Stomach (tissue), 9 donors: ENCODE measurements around the gene CEP85. TPM values are rescaled to one million over a fixed set of nuclear protein-coding genes. Genes with fewer than 3 reads are reported as not detected.

Experiments used
- DNase-seq, 2 donors: peaks; one replicate each; pipeline versions ENCODE4 v3.0.0 to v3.0.0-alpha.2; 2013 to 2019
- H3K27ac ChIP-seq, 5 donors: fragments of 200-600 bp in 4 of 5; sonication (generic) in 4 of 5; one replicate each; pipeline ENCODE4 v1.5.1; 2013 to 2019; ENCODE audit warnings: mild to moderate bottlenecking in 1 of 5, moderate library complexity in 1 of 5
- H3K27me3 ChIP-seq, 3 donors: fragments of 200-600 bp; sonication (generic); one replicate each; pipeline ENCODE4 v1.5.1; 2017 to 2019; ENCODE audit warnings: mixed run types in 1 of 3
- H3K36me3 ChIP-seq, 4 donors: fragments of 200-600 bp; sonication (generic); 1 replicate in 3 of 4; 2 replicates in 1 of 4; pipeline ENCODE4 v1.5.1; 2016 to 2019
- H3K4me1 ChIP-seq, 4 donors: fragments of 200-600 bp; sonication (generic); one replicate each; pipeline ENCODE4 v1.5.1; 2016 to 2019
- H3K4me3 ChIP-seq, 4 donors: fragments of 200-600 bp; sonication (generic) in 3 of 4; one replicate each; pipeline ENCODE4 v1.5.1; 2016 to 2019; ENCODE audit warnings: mild to moderate bottlenecking in 1 of 4
- H3K9me3 ChIP-seq, 4 donors: fragments of 200-600 bp; sonication (generic); one replicate each; pipeline ENCODE4 v1.5.1; 2016 to 2019
- EP300 ChIP-seq: sonication (generic); formaldehyde crosslinking; IDR thresholded peaks from one replicate; pipeline ENCODE4 v1.6.1; 2017; ENCODE audit warnings: antibody characterized with exemption
- POLR2A ChIP-seq, 4 donors: fragments of 450-650 bp; IDR thresholded peaks; one replicate each; pipeline ENCODE4 v1.6.1; 2016; ENCODE audit warnings: antibody characterized with exemption in 4 of 4, control low read depth in 2 of 4, mild to moderate bottlenecking in 1 of 4, moderate library complexity in 1 of 4
- POLR2AphosphoS5 ChIP-seq, 3 donors: sonication (generic); formaldehyde crosslinking; IDR thresholded peaks; one replicate each; pipeline ENCODE4 v1.6.1; 2016; ENCODE audit warnings: antibody characterized with exemption in 3 of 3
- WGBS, 5 donors: extraction: QIAGEN DNeasy Blood & Tissue Kit in 3 of 5; methylation state at CpG; one replicate each; pipeline versions ENCODE4 v1.1.5 to v1.1.7; 2013 to 2018; 5-methylcytosine and 5-hydroxymethylcytosine counted together
- intact Hi-C: fragments of 100-400 bp; cut with DNase I; formaldehyde crosslinking; loops from one replicate; pipeline ENCODE4 v1.15.1; 2023; ENCODE audit warnings: low total_unique reads
- polyA plus RNA-seq, 3 donors: library from polyadenylated mRNA; stranded (reverse); fragments of 200-250 nt; gene quantifications; one replicate each; pipeline ENCODE4 v1.2.3, GENCODE V29; 2013
- total RNA-seq, 5 donors: library from RNA; depleted of rRNA; stranded (reverse); fragments of >200 nt; gene quantifications; one replicate each; pipeline versions ENCODE4 v1.1.0 to v1.2.3, GENCODE V29; 2014 to 2016
- TF ChIP-seq, protein P1 (sequence below), 7 experiments: fragments of 450-650 bp in 4 of 7; fragments of 200-600 bp in 3 of 7; sonication (generic) in 3 of 7; IDR thresholded peaks; one replicate each; pipeline ENCODE4 v1.5.1; 2016 to 2019; ENCODE audit warnings: antibody characterized with exemption in 7 of 7, control low read depth in 2 of 7, mild to moderate bottlenecking in 1 of 7
- donor health status: healthy with polysubstance abuse.
- donor health status: Bipolar disorder and iron deficiency.
- donor health status: healthy.

CEP85 gene
- total and polyA plus RNA-seq, 8 donors: 0.58 to 21.0 (median 5.9) TPM

DNA sequence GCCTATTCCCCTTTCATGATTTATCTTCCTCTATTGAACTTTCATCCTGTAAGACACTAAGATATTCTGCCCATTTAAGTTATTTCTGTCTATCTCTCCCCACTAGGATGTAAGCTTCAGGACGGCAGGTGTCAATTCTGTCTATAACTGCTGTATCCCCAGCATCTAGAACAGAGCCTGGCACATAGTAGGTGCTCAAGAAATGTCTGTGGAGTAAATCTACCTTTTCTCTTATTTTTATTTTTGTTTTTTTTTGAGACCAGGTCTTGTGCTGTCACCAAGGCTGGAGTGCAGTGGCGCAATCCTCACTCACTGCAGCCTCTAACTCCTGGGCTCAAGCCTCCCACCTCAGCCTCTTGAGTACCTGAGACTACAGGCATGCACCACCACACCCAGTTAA lies 89.4 kb downstream of the CEP85 start:
- Histone ChIP-seq H3K4me1 (peaks cover 0 to 13% (median 10%) of the 10 kb centered on the region in 4 donors), H3K4me3 (no peak overlapping the region), H3K27me3 (peaks cover 0 to 18% (median 0%) of the 10 kb centered on the region in 3 donors), H3K27ac (no peak overlapping the region), H3K36me3 (no peaks in the 10 kb centered on the region), H3K9me3 (no peaks in the 10 kb centered on the region)
- intact Hi-C loops: loop anchor here (5.0 kb wide), 2 partner anchors 36 to 51 kb away; no protein-coding TSS in a partner anchor
- 92 to 97% (median 92%) methylated on average over 2 of the region's 2 CpGs for WGBS, 5 donors
- TF ChIP-seq, protein P1, sequence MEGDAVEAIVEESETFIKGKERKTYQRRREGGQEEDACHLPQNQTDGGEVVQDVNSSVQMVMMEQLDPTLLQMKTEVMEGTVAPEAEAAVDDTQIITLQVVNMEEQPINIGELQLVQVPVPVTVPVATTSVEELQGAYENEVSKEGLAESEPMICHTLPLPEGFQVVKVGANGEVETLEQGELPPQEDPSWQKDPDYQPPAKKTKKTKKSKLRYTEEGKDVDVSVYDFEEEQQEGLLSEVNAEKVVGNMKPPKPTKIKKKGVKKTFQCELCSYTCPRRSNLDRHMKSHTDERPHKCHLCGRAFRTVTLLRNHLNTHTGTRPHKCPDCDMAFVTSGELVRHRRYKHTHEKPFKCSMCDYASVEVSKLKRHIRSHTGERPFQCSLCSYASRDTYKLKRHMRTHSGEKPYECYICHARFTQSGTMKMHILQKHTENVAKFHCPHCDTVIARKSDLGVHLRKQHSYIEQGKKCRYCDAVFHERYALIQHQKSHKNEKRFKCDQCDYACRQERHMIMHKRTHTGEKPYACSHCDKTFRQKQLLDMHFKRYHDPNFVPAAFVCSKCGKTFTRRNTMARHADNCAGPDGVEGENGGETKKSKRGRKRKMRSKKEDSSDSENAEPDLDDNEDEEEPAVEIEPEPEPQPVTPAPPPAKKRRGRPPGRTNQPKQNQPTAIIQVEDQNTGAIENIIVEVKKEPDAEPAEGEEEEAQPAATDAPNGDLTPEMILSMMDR (IDR thresholded peaks at IDR 0.05): no peak
- TF ChIP-seq POLR2A (IDR thresholded peaks at IDR 0.05): no peak
- TF ChIP-seq EP300: no peak
- TF ChIP-seq POLR2AphosphoS5 (IDR thresholded peaks at IDR 0.05): no peak
- DNase-seq: no peak

DNA sequence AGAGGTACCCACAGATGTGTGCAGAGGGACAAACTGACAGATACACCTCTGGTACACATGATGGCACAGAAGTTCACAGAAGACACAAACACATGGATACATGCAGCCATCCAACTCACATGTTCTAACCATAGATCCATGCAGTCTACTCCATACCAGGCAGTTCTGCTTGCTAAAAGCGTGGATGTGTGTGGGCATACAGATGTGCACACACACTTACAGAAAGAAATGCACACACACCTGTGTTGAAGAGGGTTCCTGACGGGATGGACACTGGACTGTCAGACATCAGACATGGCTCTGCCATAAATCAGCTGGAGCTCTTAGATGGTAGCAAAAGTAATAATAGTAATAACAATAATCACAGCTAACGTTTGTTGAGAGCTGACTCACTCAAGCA lies 90.5 kb downstream of the CEP85 start:
- Histone ChIP-seq H3K4me1 (peaks cover 0 to 13% (median 10%) of the 10 kb centered on the region in 4 donors), H3K36me3 (no peaks in the 10 kb centered on the region), H3K27me3 (peaks cover 0 to 21% (median 0%) of the 10 kb centered on the region in 3 donors), H3K9me3 (no peaks in the 10 kb centered on the region), H3K4me3 (no peak overlapping the region), H3K27ac (no peak overlapping the region)
- WGBS, 5 donors: 73 to 82% (median 78%) methylated on average over 3 of the region's 3 CpGs
- DNase-seq: no peak
- TF ChIP-seq, protein P1 (IDR thresholded peaks at IDR 0.05): no peak
- no peak for TF ChIP-seq POLR2AphosphoS5 (IDR thresholded peaks at IDR 0.05)
- no peak for TF ChIP-seq POLR2A (IDR thresholded peaks at IDR 0.05)
- TF ChIP-seq EP300: no peak
- intact Hi-C loops: loop anchor here (5.0 kb wide), 2 partner anchors 37 to 52 kb away; no protein-coding TSS in a partner anchor

DNA sequence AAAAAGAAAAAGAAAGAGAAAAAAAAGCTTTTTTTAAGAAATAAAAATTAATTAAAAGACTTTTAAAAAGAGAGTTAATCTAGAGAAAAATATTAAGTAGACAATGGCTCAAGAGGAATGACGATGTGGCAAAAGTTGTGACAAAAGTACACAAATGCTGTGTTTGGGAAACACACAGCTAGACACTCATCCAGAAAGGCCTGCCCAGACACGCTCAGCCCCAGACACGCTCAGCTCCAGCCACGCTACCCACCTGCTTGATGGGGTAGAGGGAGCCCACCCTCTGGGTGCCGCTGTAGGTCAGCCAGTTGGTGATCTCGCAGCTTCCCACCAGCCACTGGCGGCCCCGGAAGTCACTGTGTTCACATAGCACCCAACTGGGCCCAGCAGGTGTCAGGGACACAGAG lies 94.0 kb downstream of the CEP85 start:
- Histone ChIP-seq H3K9me3 (no peaks in the 10 kb centered on the region), H3K27ac (no peak overlapping the region), H3K4me3 (no peak overlapping the region), H3K36me3 (no peaks in the 10 kb centered on the region), H3K4me1 (no peaks in the 10 kb centered on the region), H3K27me3 (peaks cover 0 to 28% (median 0%) of the 10 kb centered on the region in 3 donors)
- WGBS, 5 donors: 73 to 88% (median 83%) methylated on average over 8 of the region's 8 CpGs
- TF ChIP-seq POLR2AphosphoS5 (IDR thresholded peaks at IDR 0.05) (no peak), EP300 (no peak)
- TF ChIP-seq, protein P1 (IDR thresholded peaks at IDR 0.05): no peak
- intact Hi-C loops: no loop called here
- no peak for DNase-seq

Other genes with a start within 250 kb of the CEP85 start
- 10 to 100 TPM in 3 of 5 donors, 1 to 10 TPM in 1, under 1 TPM in 1; 0.58 to 25.5 (median 14.9) TPM for gene PAFAH2, start 236.1 kb upstream of the CEP85 start, total RNA-seq
- 10 to 100 TPM in 2 of 3 donors, 1 to 10 TPM in 1; 6.5 to 13.3 (median 12.8) TPM for gene PAFAH2, start 236.1 kb upstream of the CEP85 start, polyA plus RNA-seq
- gene EXTL1, start 212.4 kb upstream of the CEP85 start, total RNA-seq: 10 to 100 TPM in 1 of 5 donors, under 1 TPM in 1, not detected in 3; 0.18 to 26.3 TPM
- gene EXTL1, start 212.4 kb upstream of the CEP85 start, polyA plus RNA-seq: under 1 TPM in 2 of 3 donors, not detected in 1; 0.18 to 0.44 TPM
- 1 to 10 TPM in 1 of 5 donors, not detected in 4; 2.0 TPM for gene SLC30A2, start 188.1 kb upstream of the CEP85 start, total RNA-seq
- gene SLC30A2, start 188.1 kb upstream of the CEP85 start, polyA plus RNA-seq: under 1 TPM in 2 of 3 donors, not detected in 1; 0.30 to 0.46 TPM
- gene TRIM63, start 166.6 kb upstream of the CEP85 start, total RNA-seq: under 1 TPM in 1 of 5 donors, not detected in 4; 0.37 TPM
- gene TRIM63, start 166.6 kb upstream of the CEP85 start, polyA plus RNA-seq: 1 to 10 TPM in 1 of 3 donors, under 1 TPM in 2; 0.40 to 6.0 (median 0.44) TPM
- 10 to 100 TPM in 3 of 5 donors, 1 to 10 TPM in 2; 1.8 to 33.8 (median 11.0) TPM for gene PDIK1L, start 122.4 kb upstream of the CEP85 start, total RNA-seq
- 1 to 10 TPM; 2.6 to 4.1 (median 2.9) TPM for gene PDIK1L, start 122.4 kb upstream of the CEP85 start, polyA plus RNA-seq
- gene FAM110D, start 75.1 kb upstream of the CEP85 start, total RNA-seq: 10 to 100 TPM in 1 of 5 donors, 1 to 10 TPM in 1, not detected in 3; 1.3 to 15.6 TPM
- 1 to 10 TPM in 2 of 3 donors, under 1 TPM in 1; 1.00 to 2.7 (median 1.4) TPM for gene FAM110D, start 75.1 kb upstream of the CEP85 start, polyA plus RNA-seq
- gene C1orf232, start 65.2 kb upstream of the CEP85 start, total RNA-seq: not detected
- gene C1orf232, start 65.2 kb upstream of the CEP85 start, polyA plus RNA-seq: not detected
- 10 to 100 TPM in 4 of 5 donors, not detected in 1; 10.6 to 74.1 (median 39.3) TPM for gene ZNF593, start 64.3 kb upstream of the CEP85 start, total RNA-seq
- gene ZNF593, start 64.3 kb upstream of the CEP85 start, polyA plus RNA-seq: 100 to 1,000 TPM; 101 to 138 (median 133) TPM
- gene ZNF593OS, start 62.4 kb upstream of the CEP85 start, total RNA-seq: not detected
- gene ZNF593OS, start 62.4 kb upstream of the CEP85 start, polyA plus RNA-seq: under 1 TPM in 2 of 3 donors, not detected in 1; 0.30 to 0.76 TPM
- 10 to 100 TPM; 13.6 to 70.3 (median 27.7) TPM for gene CNKSR1, start 56.7 kb upstream of the CEP85 start, total RNA-seq
- 10 to 100 TPM; 10.4 to 23.0 (median 13.3) TPM for gene CNKSR1, start 56.7 kb upstream of the CEP85 start, polyA plus RNA-seq
- not detected for gene CATSPER4, start 43.6 kb upstream of the CEP85 start, total RNA-seq
- not detected for gene CATSPER4, start 43.6 kb upstream of the CEP85 start, polyA plus RNA-seq
- 100 to 1,000 TPM in 1 of 5 donors, 10 to 100 TPM in 3, 1 to 10 TPM in 1; 7.2 to 102 (median 29.5) TPM for gene SH3BGRL3, start 45.9 kb downstream of the CEP85 start, total RNA-seq
- 100 to 1,000 TPM; 142 to 267 (median 227) TPM for gene SH3BGRL3, start 45.9 kb downstream of the CEP85 start, polyA plus RNA-seq
- gene UBXN11, start 72.4 kb downstream of the CEP85 start, total RNA-seq: 10 to 100 TPM in 3 of 5 donors, 1 to 10 TPM in 2; 7.3 to 12.9 (median 12.2) TPM
- 10 to 100 TPM; 14.4 to 26.3 (median 19.3) TPM for gene UBXN11, start 72.4 kb downstream of the CEP85 start, polyA plus RNA-seq
- 10 to 100 TPM in 2 of 5 donors, 1 to 10 TPM in 1, not detected in 2; 5.1 to 15.2 (median 10.7) TPM for gene CD52, start 83.8 kb downstream of the CEP85 start, total RNA-seq
- 10 to 100 TPM; 27.3 to 68.2 (median 48.7) TPM for gene CD52, start 83.8 kb downstream of the CEP85 start, polyA plus RNA-seq
- gene CRYBG2, start 119.9 kb downstream of the CEP85 start, total RNA-seq: 10 to 100 TPM in 1 of 5 donors, 1 to 10 TPM in 3, under 1 TPM in 1; 0.92 to 12.7 (median 2.3) TPM
- gene CRYBG2, start 119.9 kb downstream of the CEP85 start, polyA plus RNA-seq: 10 to 100 TPM in 1 of 3 donors, 1 to 10 TPM in 1, under 1 TPM in 1; 0.15 to 66.8 (median 4.0) TPM
- gene ZNF683, start 138.6 kb downstream of the CEP85 start, total RNA-seq: 1 to 10 TPM in 1 of 5 donors, not detected in 4; 3.6 TPM
- gene ZNF683, start 138.6 kb downstream of the CEP85 start, polyA plus RNA-seq: 1 to 10 TPM in 1 of 3 donors, under 1 TPM in 2; 0.25 to 1.5 (median 0.28) TPM
- not detected for gene LIN28A, start 176.6 kb downstream of the CEP85 start, total RNA-seq
- not detected for gene LIN28A, start 176.6 kb downstream of the CEP85 start, polyA plus RNA-seq
- 10 to 100 TPM; 32.1 to 63.6 (median 48.1) TPM for gene DHDDS, start 198.1 kb downstream of the CEP85 start, total RNA-seq
- 10 to 100 TPM; 15.3 to 41.4 (median 20.8) TPM for gene DHDDS, start 198.1 kb downstream of the CEP85 start, polyA plus RNA-seq
- gene HMGN2, start 238.2 kb downstream of the CEP85 start, total RNA-seq: 100 to 1,000 TPM in 4 of 5 donors, 10 to 100 TPM in 1; 70.1 to 897 (median 422) TPM
- 100 to 1,000 TPM; 418 to 629 (median 615) TPM for gene HMGN2, start 238.2 kb downstream of the CEP85 start, polyA plus RNA-seq